H1 (cell line): ENCODE data around the gene LMBR1. TPM values are rescaled to one million over a fixed set of nuclear protein-coding genes. Genes with fewer than 3 reads are reported as not detected.

ENCODE experiments used
- CTCF ChIA-PET: fragments of 300-600 bp; sonication (Branson Sonifier 250); formaldehyde crosslinking; loops from one replicate; lab custom pipeline; 2021; ENCODE audit not compliant: partially characterized antibody; lab: Charles Lee
- POLR2A ChIA-PET: fragments of 300-600 bp; sonication (Branson Sonifier 250); formaldehyde crosslinking; loops from one replicate; lab custom pipeline; 2021; ENCODE audit warnings: inconsistent platforms; ENCODE audit not compliant: partially characterized antibody; lab: Charles Lee
- DNase-seq, 2 experiments: peaks; one replicate each; pipeline versions ENCODE4 v3.0.0 to v3.0.0-alpha.2; 2010 to 2022; ENCODE audit warnings: low spot score in 2 of 2, low read depth in 1 of 2, mixed read lengths in 1 of 2
- FAIRE-seq: peaks from 2 replicates; lab custom pipeline; 2011; peaks lifted over from hg19 to GRCh38; lab: Jason Lieb, UNC
- H2AFZ ChIP-seq: 2 replicates; pipeline ENCODE4 v1.8.1; 2012; ENCODE audit warnings: low read length, inconsistent platforms
- H2AK5ac ChIP-seq: 2 replicates; pipeline ENCODE4 v1.6.1; 2013; ENCODE audit warnings: low read depth, low read length
- H2BK120ac ChIP-seq: replicated peaks from 2 replicates; pipeline ENCODE3; 2013; ENCODE audit warnings: low read depth, low read length, inconsistent platforms
- H2BK12ac ChIP-seq: 2 replicates; pipeline ENCODE4 v1.6.1; 2013; ENCODE audit warnings: low read depth, low read length
- H2BK15ac ChIP-seq: 2 replicates; pipeline ENCODE4 v1.6.1; 2013; ENCODE audit warnings: low read length
- H2BK20ac ChIP-seq: 2 replicates; pipeline ENCODE4 v1.6.1; 2013; ENCODE audit warnings: low read length
- H2BK5ac ChIP-seq: 2 replicates; pipeline ENCODE4 v1.6.1; 2013; ENCODE audit warnings: low read depth, low read length
- H3K14ac ChIP-seq: 2 replicates; pipeline ENCODE4 v1.6.1; 2013; ENCODE audit warnings: inconsistent platforms; ENCODE audit not compliant: insufficient read length
- H3K18ac ChIP-seq: 2 replicates; pipeline ENCODE4 v1.6.1; 2013; ENCODE audit warnings: low read length; ENCODE audit errors: extremely low read depth
- H3K23ac ChIP-seq: 2 replicates; pipeline ENCODE4 v1.6.1; 2013; ENCODE audit warnings: inconsistent platforms; ENCODE audit not compliant: insufficient read length
- H3K23me2 ChIP-seq: 2 replicates; pipeline ENCODE4 v1.6.1; 2013; ENCODE audit warnings: low read depth, low read length
- H3K27ac ChIP-seq: 2 replicates; pipeline ENCODE4 v1.6.1; 2011; ENCODE audit warnings: low read depth, low read length, inconsistent platforms
- H3K27me3 ChIP-seq, 4 experiments: replicated peaks in 1 of 4; 1 replicate in 1 of 4; 2 replicates in 3 of 4; pipeline versions ENCODE4 v1.6.1 to v1.8.1; 2011 to 2013; ENCODE audit warnings: low read length in 3 of 4, mild to moderate bottlenecking in 3 of 4, inconsistent platforms in 2 of 4, mixed read lengths in 2 of 4, moderate library complexity in 1 of 4; ENCODE audit not compliant: control insufficient read depth in 3 of 4, insufficient read depth in 3 of 4; ENCODE audit errors: extremely low read depth in 1 of 4
- H3K36me3 ChIP-seq, 4 experiments: 2 replicates each; pipeline versions ENCODE4 v1.6.1 to v1.8.1; 2011 to 2013; ENCODE audit warnings: mild to moderate bottlenecking in 4 of 4, low read length in 3 of 4, moderate library complexity in 2 of 4, control low read depth in 1 of 4, inconsistent platforms in 1 of 4; ENCODE audit not compliant: insufficient read depth in 4 of 4, control insufficient read depth in 2 of 4
- H3K4ac ChIP-seq: replicated peaks from 2 replicates; pipeline ENCODE3; 2013; ENCODE audit warnings: low read length, low read depth, mixed read lengths, inconsistent platforms; ENCODE audit not compliant: insufficient read length
- H3K4me1 ChIP-seq, 4 experiments: replicated peaks in 1 of 4; 1 replicate in 1 of 4; 2 replicates in 3 of 4; pipeline versions ENCODE4 v1.6.1 to v1.8.1; 2011 to 2013; ENCODE audit warnings: low read length in 3 of 4, inconsistent platforms in 2 of 4, mixed read lengths in 1 of 4; ENCODE audit not compliant: insufficient read depth in 4 of 4, control insufficient read depth in 3 of 4
- H3K4me2 ChIP-seq, 2 experiments: 2 replicates each; pipeline versions ENCODE4 v1.6.1 to v1.8.1; 2011 to 2013; ENCODE audit warnings: low read depth in 2 of 2, low read length in 2 of 2, control low read depth in 1 of 2, inconsistent platforms in 1 of 2, mild to moderate bottlenecking in 1 of 2; ENCODE audit not compliant: insufficient read depth in 1 of 2
- H3K4me3 ChIP-seq, 4 experiments: fragments of 200-600, 300-600 bp in 1 of 4; sonication (generic), shearing (Covaris generic), sonication (Bioruptor Twin) in 1 of 4; 2 replicates each; pipeline versions ENCODE4 v1.5.1 to v1.8.1; 2011 to 2016; ENCODE audit warnings: low read length in 4 of 4, low read depth in 3 of 4, control low read depth in 2 of 4, inconsistent platforms in 2 of 4, mild to moderate bottlenecking in 2 of 4, mixed read lengths in 1 of 4, moderate library complexity in 1 of 4; ENCODE audit not compliant: insufficient read depth in 2 of 4; ENCODE audit errors: extremely low read depth in 1 of 4
- H3K56ac ChIP-seq: replicated peaks from 2 replicates; pipeline ENCODE3; 2013; ENCODE audit warnings: low read depth, mild to moderate bottlenecking, mixed read lengths, low read length, inconsistent platforms; ENCODE audit not compliant: insufficient read length
- H3K79me1 ChIP-seq: 2 replicates; pipeline ENCODE4 v1.6.1; 2013; ENCODE audit warnings: low read depth, low read length, control low read depth
- H3K79me2 ChIP-seq, 2 experiments: 2 replicates each; pipeline versions ENCODE4 v1.6.1 to v1.8.1; 2012 to 2013; ENCODE audit warnings: low read length in 2 of 2, mild to moderate bottlenecking in 2 of 2, inconsistent platforms in 1 of 2; ENCODE audit not compliant: insufficient read depth in 2 of 2, control insufficient read depth in 1 of 2
- H3K9ac ChIP-seq, 4 experiments: replicated peaks in 1 of 4; 1 replicate in 1 of 4; 2 replicates in 3 of 4; pipeline versions ENCODE4 v1.6.1 to v1.8.1; 2011 to 2013; ENCODE audit warnings: low read depth in 3 of 4, low read length in 3 of 4, control low read depth in 2 of 4, mild to moderate bottlenecking in 2 of 4, moderate library complexity in 2 of 4, inconsistent platforms in 1 of 4; ENCODE audit errors: extremely low read depth in 1 of 4
- H3K9me3 ChIP-seq, 2 experiments: 2 replicates each; pipeline versions ENCODE4 v1.6.1 to v1.8.1; 2012 to 2013; ENCODE audit warnings: mild to moderate bottlenecking in 2 of 2, moderate library complexity in 2 of 2, control low read depth in 1 of 2, inconsistent platforms in 1 of 2, low read depth in 1 of 2, low read length in 1 of 2, mixed read lengths in 1 of 2; ENCODE audit not compliant: insufficient read depth in 2 of 2
- H4K20me1 ChIP-seq, 2 experiments: replicated peaks in 1 of 2; 2 replicates each; pipeline versions ENCODE3 to v1.8.1; 2011 to 2013; ENCODE audit warnings: inconsistent platforms in 2 of 2, low read length in 2 of 2, mild to moderate bottlenecking in 1 of 2; ENCODE audit not compliant: insufficient read depth in 2 of 2, control insufficient read depth in 1 of 2
- H4K5ac ChIP-seq: 2 replicates; pipeline ENCODE4 v1.6.1; 2013; ENCODE audit warnings: low read length, low read depth, mixed read lengths, inconsistent platforms; ENCODE audit not compliant: insufficient read length
- H4K8ac ChIP-seq: 2 replicates; pipeline ENCODE4 v1.8.0; 2013; ENCODE audit warnings: mild to moderate bottlenecking, moderate library complexity, low read length, inconsistent platforms; ENCODE audit not compliant: insufficient read depth; ENCODE audit errors: extremely low read depth
- H4K91ac ChIP-seq: replicated peaks from 2 replicates; pipeline ENCODE3; 2013; ENCODE audit warnings: low read length, mixed read lengths, inconsistent platforms; ENCODE audit not compliant: insufficient read length
- CTCF ChIP-seq, 3 experiments: IDR thresholded peaks; 1 replicate in 2 of 3; 2 replicates in 1 of 3; pipeline versions ENCODE4 v1.5.1 to v1.6.1; 2011; ENCODE audit warnings: low read length in 3 of 3, mild to moderate bottlenecking in 3 of 3, inconsistent platforms in 2 of 3, low read depth in 1 of 3, moderate library complexity in 1 of 3; ENCODE audit not compliant: insufficient read depth in 1 of 3; ENCODE audit errors: control extremely low read depth in 1 of 3
- RAD21 ChIP-seq, 2 experiments: IDR thresholded peaks in 1 of 2; conservative IDR thresholded peaks in 1 of 2; 2 replicates each; pipeline ENCODE4 v1.6.1; 2011; ENCODE audit warnings: low read depth in 2 of 2, low read length in 2 of 2, improper control_type of control experiment in 1 of 2, inconsistent platforms in 1 of 2, mild to moderate bottlenecking in 1 of 2, moderate library complexity in 1 of 2
- SP2 ChIP-seq: IDR thresholded peaks from 2 replicates; pipeline ENCODE4 v1.6.1; 2012; ENCODE audit warnings: mild to moderate bottlenecking, low read length, inconsistent platforms
- USF2 ChIP-seq: IDR thresholded peaks from 2 replicates; pipeline ENCODE4 v1.6.1; 2011; ENCODE audit warnings: low read length, improper control_type of control experiment
- WGBS, 2 experiments: shearing (Covaris generic) in 1 of 2; methylation state at CpG; one replicate each; pipeline versions ENCODE4 v1.1.6 to v1.1.7; 2013 to 2015; ENCODE audit warnings: low lambda C conversion rate in 2 of 2, mixed read lengths in 2 of 2, inconsistent platforms in 1 of 2, low coverage in 1 of 2, missing lambda C conversion rate in 1 of 2; ENCODE audit not compliant: insufficient replicate concordance in 2 of 2, insufficient coverage in 1 of 2, insufficient read length in 1 of 2; ENCODE audit errors: extremely low coverage in 1 of 2, missing lambda C conversion rate in 1 of 2; 5-methylcytosine and 5-hydroxymethylcytosine counted together
- polyA plus RNA-seq, 7 experiments: library from polyadenylated mRNA; depleted of rRNA in 3 of 7; stranded (reverse) in 5 of 7; unstranded in 2 of 7; fragments of >200 nt in 5 of 7; fragments of 200-250 nt in 2 of 7; gene quantifications; 1 replicate in 5 of 7; 2 replicates in 1 of 7; 4 replicates in 1 of 7; pipeline versions ENCODE4 v1.2.1 to v1.2.3, GENCODE V29; 2011 to 2013; ENCODE audit warnings: missing spikeins in 2 of 7, mixed read lengths in 2 of 7
- total RNA-seq: library from RNA; stranded (reverse); fragmentation: NEBNext Ultra II Directional; extraction: Animal tissue kit (Norgen Biotek cat#: 25700); gene quantifications from 2 replicates; pipeline ENCODE4 v1.2.1, GENCODE V29; 2021

The LMBR1 gene
- total and polyA plus RNA-seq, 2 of the 8 experiments (the other 6 are each of a cell fraction or from before 2014, with no cell fraction given), result 15.1 to 70.4 TPM

GRCh38 chr7:156768698-156769472 lies 124.1 kb downstream of the LMBR1 start:
- DNase-seq, result no peak

More at GRCh38 chr7:156768698-156769472, 124.1 kb downstream of the LMBR1 start:
- no peak overlapping the region for H2BK5ac ChIP-seq
- no peaks in the 10 kb centered on the region for H3K79me1 ChIP-seq
- H2BK15ac ChIP-seq, result no peak overlapping the region
- ChIA-PET POLR2A (interaction anchor here (0.9 to 1.1 kb wide), 2 partner anchors 9 to 12 kb away, joined by 3 read pairs; no protein-coding TSS in a partner anchor), CTCF (interaction anchor here (0.6 to 3.2 kb wide), 16 partner anchors 10 to 459 kb away, joined by 3 to 20 read pairs (median 4); no protein-coding TSS in a partner anchor)
- H2BK20ac ChIP-seq, result no peak overlapping the region
- H4K8ac ChIP-seq, result no peak overlapping the region
- no peak overlapping the region for H3K18ac ChIP-seq
- H3K4me2 ChIP-seq, result no peak overlapping the region
- no peak overlapping the region for H3K27ac ChIP-seq
- H4K5ac ChIP-seq, result no peak overlapping the region
- FAIRE-seq, result no peak
- H3K79me2 ChIP-seq, result no peaks in the 10 kb centered on the region
- H2AK5ac ChIP-seq, result no peak overlapping the region
- H3K4me3 ChIP-seq, result no peak overlapping the region
- H2BK12ac ChIP-seq, result no peak overlapping the region
- no peak overlapping the region for H4K91ac ChIP-seq
- no peaks in the 10 kb centered on the region for H3K23me2 ChIP-seq
- H3K27me3 ChIP-seq, result no peaks in the 10 kb centered on the region
- peaks cover 0 to 4% (median 2%) of the 10 kb centered on the region in 4 experiments; a peak in 3 of 7 replicates for H3K4me1 ChIP-seq
- H3K9me3 ChIP-seq, result no peaks in the 10 kb centered on the region
- H2AFZ ChIP-seq, result no peak overlapping the region
- peak; percentile 36 to 47 for TF ChIP-seq RAD21 (IDR thresholded peaks at IDR 0.05 in 1 of 2, conservative IDR thresholded peaks at IDR 0.05 in 1 of 2; ENCODE audit: low read depth in 2 of 2, low read length in 2 of 2)
- TF ChIP-seq CTCF (IDR thresholded peaks at IDR 0.05; ENCODE audit: control extremely low read depth in 1 of 3, insufficient read depth in 1 of 3, low read depth in 1 of 3, low read length in 3 of 3), result peak; percentile 21 to 43 (median 30)
- 0 out of 2 replicates have a peak, but pooled peaks have one; percentile 26 for TF ChIP-seq USF2
- TF ChIP-seq SP2, result no peak
- no peak overlapping the region for H3K14ac ChIP-seq
- WGBS, 2 experiments, result 86% methylated on average over 6 of the region's 6 CpGs; no CpG with 5 or more reads in 1 of the 2 experiments
- H3K56ac ChIP-seq, result no peak overlapping the region
- no peak overlapping the region for H3K23ac ChIP-seq
- no peak overlapping the region for H3K4ac ChIP-seq
- H4K20me1 ChIP-seq, result peaks cover 3% of the 10 kb centered on the region in 2 experiments
- H2BK120ac ChIP-seq, result no peak overlapping the region
- no peak overlapping the region for H3K9ac ChIP-seq
- H3K36me3 ChIP-seq, result no peaks in the 10 kb centered on the region
